Measurements from ENCODE around the gene FOXP2. TPM values are rescaled to one million over a fixed set of nuclear protein-coding genes. Genes with fewer than 3 reads are reported as not detected.

Gene FOXP2
- total RNA-seq, 1 experiment from 2014 or later = not detected

GRCh38 chr7:114627231-114627630, 212.6 kb downstream of the FOXP2 start:
- no peak for DNase-seq
- H2AFZ ChIP-seq (ENCODE audit: low read length) = no peak overlapping the region
- no peaks in the 10 kb centered on the region for H3K79me2 ChIP-seq (ENCODE audit: low read length)
- no peaks in the 10 kb centered on the region for H4K20me1 ChIP-seq (ENCODE audit: insufficient read depth, low read depth, low read length)
- no peaks in the 10 kb centered on the region for H3K36me3 ChIP-seq (ENCODE audit: insufficient read depth, low read length)
- no peak overlapping the region for H3K4me3 ChIP-seq (ENCODE audit: low read length)
- peaks cover 7% of the 10 kb centered on the region; the same call in 1 of the 2 replicates for H3K9me3 ChIP-seq (ENCODE audit: low read length)
- no peak overlapping the region for H3K27ac ChIP-seq (ENCODE audit: low read length)
- no peaks in the 10 kb centered on the region for H3K4me1 ChIP-seq (ENCODE audit: low read length)
- no peak overlapping the region for H3K9ac ChIP-seq (ENCODE audit: low read length)
- H3K27me3 ChIP-seq (ENCODE audit: low read length) = no peaks in the 10 kb centered on the region
- H3K9me2 ChIP-seq (replicated peaks; ENCODE audit: insufficient read depth, low read length) = no peaks in the 10 kb centered on the region
- H3K4me2 ChIP-seq (ENCODE audit: low read depth, low read length, poor library complexity, severe bottlenecking) = no peak overlapping the region

- Histone ChIP-seq H3K9me3 (ENCODE audit: low read length) (peaks cover 7% of the 10 kb centered on the region; the same call in 1 of the 2 replicates), H3K9ac (ENCODE audit: low read length) (no peak overlapping the region), H3K4me2 (ENCODE audit: low read depth, low read length, poor library complexity, severe bottlenecking) (no peak overlapping the region), H3K79me2 (ENCODE audit: low read length) (no peaks in the 10 kb centered on the region), H3K9me2 (replicated peaks; ENCODE audit: insufficient read depth, low read length) (no peaks in the 10 kb centered on the region), H3K4me1 (ENCODE audit: low read length) (no peaks in the 10 kb centered on the region), H3K27ac (ENCODE audit: low read length) (no peak overlapping the region), H3K36me3 (ENCODE audit: insufficient read depth, low read length) (no peaks in the 10 kb centered on the region), H4K20me1 (ENCODE audit: insufficient read depth, low read depth, low read length) (no peaks in the 10 kb centered on the region), H3K4me3 (ENCODE audit: low read length) (no peak overlapping the region), H3K27me3 (ENCODE audit: low read length) (no peaks in the 10 kb centered on the region), H2AFZ (ENCODE audit: low read length) (no peak overlapping the region)
- no peak for DNase-seq
These were observed 213.7 kb downstream of the FOXP2 start for GRCh38 chr7:114628362-114628761.

DNA sequence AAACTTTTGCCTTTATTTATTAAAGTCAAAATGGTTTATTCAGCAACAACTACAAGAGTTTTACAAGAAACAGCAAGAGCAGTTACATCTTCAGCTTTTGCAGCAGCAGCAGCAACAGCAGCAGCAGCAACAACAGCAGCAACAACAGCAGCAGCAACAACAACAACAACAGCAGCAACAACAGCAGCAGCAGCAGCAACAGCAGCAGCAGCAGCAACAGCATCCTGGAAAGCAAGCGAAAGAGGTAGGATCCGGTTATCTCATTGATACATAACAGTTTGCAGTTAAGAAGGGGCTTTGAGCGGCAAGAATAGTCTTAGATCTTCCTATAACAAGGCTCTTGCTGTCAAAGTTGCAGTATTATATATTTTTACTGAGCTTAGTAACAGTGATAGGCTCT, 215.1 kb downstream of the FOXP2 start:
- H3K27me3 ChIP-seq (ENCODE audit: low read length) = no peaks in the 10 kb centered on the region
- no peak overlapping the region for H3K4me2 ChIP-seq (ENCODE audit: low read depth, low read length, poor library complexity, severe bottlenecking)
- DNase-seq = no peak
- no peaks in the 10 kb centered on the region for H3K36me3 ChIP-seq (ENCODE audit: insufficient read depth, low read length)
- H3K79me2 ChIP-seq (ENCODE audit: low read length) = no peaks in the 10 kb centered on the region
- H3K27ac ChIP-seq (ENCODE audit: low read length) = no peak overlapping the region
- no peaks in the 10 kb centered on the region for H3K9me2 ChIP-seq (replicated peaks; ENCODE audit: insufficient read depth, low read length)
- no peak overlapping the region for H3K4me3 ChIP-seq (ENCODE audit: low read length)
- H3K9ac ChIP-seq (ENCODE audit: low read length) = no peak overlapping the region
- H4K20me1 ChIP-seq (ENCODE audit: insufficient read depth, low read depth, low read length) = no peaks in the 10 kb centered on the region
- no peak overlapping the region for H2AFZ ChIP-seq (ENCODE audit: low read length)
- peaks cover 11% of the 10 kb centered on the region; the same call in 1 of the 2 replicates for H3K9me3 ChIP-seq (ENCODE audit: low read length)
- H3K4me1 ChIP-seq (ENCODE audit: low read length) = no peaks in the 10 kb centered on the region

DNA sequence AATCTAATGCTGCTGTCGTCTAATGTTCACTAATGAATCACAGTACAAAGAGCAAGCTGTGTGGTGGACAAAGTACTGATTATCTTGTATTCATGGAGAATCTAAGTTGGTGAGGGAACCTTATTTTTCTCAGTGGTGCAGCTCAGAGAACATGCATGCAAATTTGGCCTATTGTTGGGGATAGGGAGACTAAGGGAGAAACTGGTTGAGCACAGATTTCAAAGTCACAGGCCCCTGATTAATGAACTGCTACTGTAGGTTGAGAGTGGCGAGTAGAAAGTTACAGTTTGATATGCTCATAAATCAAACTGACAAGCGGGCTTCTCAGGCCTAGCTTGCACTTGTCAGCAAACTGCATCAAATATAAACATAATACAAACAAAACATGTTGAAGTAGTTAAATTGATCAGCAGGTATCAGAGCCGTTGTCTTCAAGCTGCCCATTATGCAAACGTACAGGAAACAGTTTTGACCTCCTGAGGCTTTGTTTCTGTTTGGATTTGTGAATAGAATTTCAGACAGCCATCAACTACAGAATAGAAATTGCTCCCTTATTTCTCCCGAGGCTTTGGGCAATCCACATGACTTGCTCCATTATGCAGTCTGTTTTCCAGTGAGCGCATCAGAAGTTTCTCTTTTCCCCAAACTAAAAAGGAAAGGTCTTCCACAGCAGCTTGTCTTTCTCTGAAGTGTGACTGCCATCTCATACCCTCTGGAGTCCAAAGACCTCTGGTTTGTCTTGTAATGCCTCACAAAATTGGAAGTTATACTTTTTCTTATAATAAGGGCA, 215.8 kb downstream of the FOXP2 start:
- Histone ChIP-seq H3K9ac (ENCODE audit: low read length) (no peak overlapping the region), H3K27ac (ENCODE audit: low read length) (no peak overlapping the region), H3K36me3 (ENCODE audit: insufficient read depth, low read length) (no peaks in the 10 kb centered on the region), H3K27me3 (ENCODE audit: low read length) (no peaks in the 10 kb centered on the region), H3K9me2 (replicated peaks; ENCODE audit: insufficient read depth, low read length) (no peaks in the 10 kb centered on the region), H3K4me3 (ENCODE audit: low read length) (no peak overlapping the region), H3K4me2 (ENCODE audit: low read depth, low read length, poor library complexity, severe bottlenecking) (no peak overlapping the region), H3K79me2 (ENCODE audit: low read length) (no peaks in the 10 kb centered on the region), H4K20me1 (ENCODE audit: insufficient read depth, low read depth, low read length) (no peaks in the 10 kb centered on the region), H3K4me1 (ENCODE audit: low read length) (no peaks in the 10 kb centered on the region), H2AFZ (ENCODE audit: low read length) (no peak overlapping the region), H3K9me3 (ENCODE audit: low read length) (peaks cover 11% of the 10 kb centered on the region; the same call in 1 of the 2 replicates)
- no peak for DNase-seq

DNA sequence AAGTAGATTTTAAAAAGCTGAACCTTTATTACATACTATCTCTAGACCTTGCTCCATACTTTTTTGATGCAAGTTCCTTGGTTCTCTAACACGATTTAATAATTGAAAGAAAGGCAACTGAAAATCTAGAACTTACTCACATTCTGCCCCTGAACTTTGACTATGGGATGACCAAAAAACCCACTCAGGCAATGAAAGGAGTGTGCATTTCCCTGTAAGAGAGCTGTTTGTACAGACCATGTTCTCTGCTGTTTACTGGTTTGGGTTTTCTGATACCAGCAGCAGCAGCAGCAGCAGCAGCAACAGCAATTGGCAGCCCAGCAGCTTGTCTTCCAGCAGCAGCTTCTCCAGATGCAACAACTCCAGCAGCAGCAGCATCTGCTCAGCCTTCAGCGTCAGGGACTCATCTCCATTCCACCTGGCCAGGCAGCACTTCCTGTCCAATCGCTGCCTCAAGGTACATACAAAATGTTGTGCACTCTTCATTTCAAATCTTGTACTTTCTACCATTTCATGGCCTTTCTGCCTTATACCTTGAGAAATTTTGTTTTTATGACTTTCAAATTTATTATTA, 216.7 kb downstream of the FOXP2 start:
- H3K9me3 ChIP-seq (ENCODE audit: low read length) = peaks cover 12% of the 10 kb centered on the region; the same call in 1 of the 2 replicates
- no peak overlapping the region for H3K27ac ChIP-seq (ENCODE audit: low read length)
- H3K27me3 ChIP-seq (ENCODE audit: low read length) = no peaks in the 10 kb centered on the region
- DNase-seq = no peak
- H3K4me1 ChIP-seq (ENCODE audit: low read length) = no peaks in the 10 kb centered on the region
- H3K36me3 ChIP-seq (ENCODE audit: insufficient read depth, low read length) = no peaks in the 10 kb centered on the region
- H3K9me2 ChIP-seq (replicated peaks; ENCODE audit: insufficient read depth, low read length) = no peaks in the 10 kb centered on the region
- H4K20me1 ChIP-seq (ENCODE audit: insufficient read depth, low read depth, low read length) = no peaks in the 10 kb centered on the region
- H3K4me3 ChIP-seq (ENCODE audit: low read length) = no peak overlapping the region
- no peak overlapping the region for H3K4me2 ChIP-seq (ENCODE audit: low read depth, low read length, poor library complexity, severe bottlenecking)
- no peak overlapping the region for H3K9ac ChIP-seq (ENCODE audit: low read length)
- no peak overlapping the region for H2AFZ ChIP-seq (ENCODE audit: low read length)
- H3K79me2 ChIP-seq (ENCODE audit: low read length) = no peaks in the 10 kb centered on the region

- Histone ChIP-seq H3K79me2 (ENCODE audit: low read length) (no peaks in the 10 kb centered on the region), H2AFZ (ENCODE audit: low read length) (no peak overlapping the region), H3K27ac (ENCODE audit: low read length) (no peak overlapping the region), H3K9me3 (ENCODE audit: low read length) (peaks cover 9% of the 10 kb centered on the region; the same call in 1 of the 2 replicates), H3K4me1 (ENCODE audit: low read length) (no peaks in the 10 kb centered on the region), H3K4me2 (ENCODE audit: low read depth, low read length, poor library complexity, severe bottlenecking) (no peak overlapping the region), H3K4me3 (ENCODE audit: low read length) (no peak overlapping the region), H3K9ac (ENCODE audit: low read length) (no peak overlapping the region), H3K9me2 (replicated peaks; ENCODE audit: insufficient read depth, low read length) (no peaks in the 10 kb centered on the region), H4K20me1 (ENCODE audit: insufficient read depth, low read depth, low read length) (no peaks in the 10 kb centered on the region), H3K27me3 (ENCODE audit: low read length) (no peaks in the 10 kb centered on the region), H3K36me3 (ENCODE audit: insufficient read depth, low read length) (no peaks in the 10 kb centered on the region)
- no peak for DNase-seq
These were observed 224.8 kb downstream of the FOXP2 start for GRCh38 chr7:114639451-114639850.

DNA sequence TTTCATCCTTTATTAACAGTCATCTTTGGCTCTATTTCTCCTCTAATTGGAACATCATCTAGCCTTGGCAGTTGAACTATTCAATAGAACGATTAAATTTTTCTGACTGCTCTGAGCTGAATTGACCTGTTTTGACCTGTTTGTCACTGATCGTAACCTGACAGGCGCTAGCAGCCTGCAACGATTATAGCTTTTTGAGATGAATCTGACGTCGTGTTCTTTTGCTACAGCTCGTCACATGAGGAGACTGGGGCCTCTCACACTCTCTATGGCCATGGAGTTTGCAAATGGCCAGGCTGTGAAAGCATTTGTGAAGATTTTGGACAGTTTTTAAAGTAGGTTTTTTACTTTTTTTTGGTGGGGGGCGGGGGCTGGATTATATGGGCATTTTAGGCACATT, 229.8 kb downstream of the FOXP2 start:
- H3K79me2 ChIP-seq (ENCODE audit: low read length) = no peaks in the 10 kb centered on the region
- no peak for DNase-seq
- H3K9me3 ChIP-seq (ENCODE audit: low read length) = peaks cover 11% of the 10 kb centered on the region
- no peak overlapping the region for H3K4me2 ChIP-seq (ENCODE audit: low read depth, low read length, poor library complexity, severe bottlenecking)
- H3K4me1 ChIP-seq (ENCODE audit: low read length) = no peaks in the 10 kb centered on the region
- no peak overlapping the region for H3K9ac ChIP-seq (ENCODE audit: low read length)
- no peaks in the 10 kb centered on the region for H3K36me3 ChIP-seq (ENCODE audit: insufficient read depth, low read length)
- no peak overlapping the region for H3K27ac ChIP-seq (ENCODE audit: low read length)
- no peaks in the 10 kb centered on the region for H3K9me2 ChIP-seq (replicated peaks; ENCODE audit: insufficient read depth, low read length)
- H2AFZ ChIP-seq (ENCODE audit: low read length) = no peak overlapping the region
- H3K4me3 ChIP-seq (ENCODE audit: low read length) = no peak overlapping the region
- no peaks in the 10 kb centered on the region for H3K27me3 ChIP-seq (ENCODE audit: low read length)
- H4K20me1 ChIP-seq (ENCODE audit: insufficient read depth, low read depth, low read length) = no peaks in the 10 kb centered on the region

DNA sequence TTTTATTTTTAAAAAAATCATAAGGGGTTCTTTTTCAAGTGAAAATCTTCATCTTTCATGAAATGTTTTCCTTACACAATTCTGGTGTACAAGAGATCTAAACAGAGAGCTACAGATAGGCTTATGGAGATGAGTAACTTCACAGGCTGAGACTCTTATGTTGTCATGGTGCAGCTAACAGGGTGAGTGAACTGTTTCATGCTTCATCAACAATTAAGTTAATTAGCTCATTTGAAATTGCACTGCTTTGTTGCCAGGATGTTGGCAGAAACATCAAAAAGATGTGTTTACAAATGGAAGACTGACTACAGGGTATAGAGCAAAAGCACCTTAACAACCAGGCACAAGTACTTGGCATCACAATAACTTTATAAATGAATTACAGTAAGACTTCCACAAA, 230.8 kb downstream of the FOXP2 start:
- no peak overlapping the region for H3K4me3 ChIP-seq (ENCODE audit: low read length)
- no peak overlapping the region for H3K9ac ChIP-seq (ENCODE audit: low read length)
- H3K27ac ChIP-seq (ENCODE audit: low read length) = no peak overlapping the region
- no peaks in the 10 kb centered on the region for H3K27me3 ChIP-seq (ENCODE audit: low read length)
- no peaks in the 10 kb centered on the region for H3K9me2 ChIP-seq (replicated peaks; ENCODE audit: insufficient read depth, low read length)
- no peak overlapping the region for H3K4me2 ChIP-seq (ENCODE audit: low read depth, low read length, poor library complexity, severe bottlenecking)
- no peaks in the 10 kb centered on the region for H4K20me1 ChIP-seq (ENCODE audit: insufficient read depth, low read depth, low read length)
- no peak overlapping the region for H2AFZ ChIP-seq (ENCODE audit: low read length)
- H3K4me1 ChIP-seq (ENCODE audit: low read length) = no peaks in the 10 kb centered on the region
- no peaks in the 10 kb centered on the region for H3K36me3 ChIP-seq (ENCODE audit: insufficient read depth, low read length)
- H3K79me2 ChIP-seq (ENCODE audit: low read length) = no peaks in the 10 kb centered on the region
- DNase-seq = no peak
- peaks cover 10% of the 10 kb centered on the region for H3K9me3 ChIP-seq (ENCODE audit: low read length)

Data from Karpas-422 (cell line).